NK-92 (cell line): ENCODE data around the gene ZNF729.
"Not testable (repeated sequence)": the region's sequence is repeated elsewhere in the genome, so short reads cannot be mapped to it uniquely, and the experiment has no call there.

Experiments used
- DNase-seq: peaks from one replicate; lab custom pipeline; 2025; ENCODE audit not compliant: unreplicated experiment; lab: John Stamatoyannopoulos, UW

The ZNF729 gene

DNA sequence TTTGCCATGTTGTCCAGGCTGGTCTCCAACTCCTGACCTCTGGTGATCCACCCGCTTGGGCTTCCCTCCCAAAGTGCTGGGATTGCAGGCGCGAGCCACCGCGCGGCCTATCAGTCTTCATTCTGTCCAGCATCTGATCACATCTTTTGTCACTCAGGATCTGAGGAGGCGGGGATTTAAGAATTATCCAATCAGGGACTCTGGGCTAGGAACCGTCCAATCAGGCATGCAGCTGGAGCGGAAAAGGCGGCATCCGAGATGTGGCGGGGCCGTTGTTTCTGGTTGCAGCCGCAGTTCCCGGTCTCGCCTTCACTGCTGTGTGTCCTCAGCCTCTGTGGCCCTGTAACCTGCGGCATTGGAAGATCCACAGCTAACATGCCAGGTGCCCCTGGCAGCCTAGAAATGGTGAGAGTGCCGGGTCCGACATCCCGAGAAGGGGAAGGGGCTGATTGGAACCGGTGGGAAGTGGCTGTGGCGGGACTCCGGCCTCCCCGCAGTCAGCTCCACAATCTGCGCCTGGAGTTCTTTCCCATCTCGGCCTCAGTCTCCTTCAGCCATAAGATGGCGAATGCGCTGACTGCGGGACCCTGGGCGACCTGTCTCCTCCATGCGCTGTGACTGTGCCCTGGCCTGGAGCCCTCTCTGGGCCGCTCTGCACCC lies at the start of gene ZNF729:
TSS of gene ZNF729 (plus strand) at position 291 of the 660 bp plus-strand sequence. CDS start at position 376, 85 bp downstream.
- DNase-seq: no peak

DNA sequence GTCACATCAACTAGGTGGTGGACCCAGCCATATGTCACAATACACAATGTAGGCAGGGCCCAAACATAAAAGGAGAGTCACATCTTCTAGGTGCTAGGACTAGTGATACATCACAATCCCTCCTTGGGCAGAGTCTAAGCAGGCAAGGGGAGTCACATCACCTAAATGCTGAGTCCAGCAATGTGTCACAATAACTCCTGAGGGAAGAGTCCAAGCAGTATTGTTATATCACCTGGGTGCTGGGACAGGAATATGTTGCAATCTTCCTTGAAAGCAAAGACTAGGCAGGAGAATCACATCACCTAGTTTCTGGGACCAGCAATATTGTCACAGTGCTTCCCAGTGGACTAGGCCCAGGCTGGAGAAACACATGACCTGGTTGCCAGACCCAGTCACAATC lies 29.4 kb upstream of the ZNF729 start:
- no peak for DNase-seq

DNA sequence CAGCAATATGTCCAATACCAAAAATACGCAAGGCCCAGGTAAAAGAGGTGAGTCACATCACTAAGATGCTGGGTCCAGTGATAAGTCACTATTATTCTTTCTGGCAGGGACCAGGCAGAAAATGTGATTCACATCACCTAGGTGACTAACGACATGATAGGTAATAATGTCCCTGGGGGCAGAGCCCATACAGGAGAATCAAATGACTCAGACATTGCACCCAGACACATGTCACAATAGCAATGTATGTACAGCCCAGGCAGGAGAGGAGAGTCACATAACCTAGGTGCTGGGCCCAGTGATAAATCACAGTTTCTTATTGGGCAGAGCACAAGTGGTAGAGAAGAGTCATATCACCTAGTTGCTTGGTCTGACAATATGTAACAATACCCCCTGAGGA lies 28.9 kb upstream of the ZNF729 start:
- no peak for DNase-seq

DNA sequence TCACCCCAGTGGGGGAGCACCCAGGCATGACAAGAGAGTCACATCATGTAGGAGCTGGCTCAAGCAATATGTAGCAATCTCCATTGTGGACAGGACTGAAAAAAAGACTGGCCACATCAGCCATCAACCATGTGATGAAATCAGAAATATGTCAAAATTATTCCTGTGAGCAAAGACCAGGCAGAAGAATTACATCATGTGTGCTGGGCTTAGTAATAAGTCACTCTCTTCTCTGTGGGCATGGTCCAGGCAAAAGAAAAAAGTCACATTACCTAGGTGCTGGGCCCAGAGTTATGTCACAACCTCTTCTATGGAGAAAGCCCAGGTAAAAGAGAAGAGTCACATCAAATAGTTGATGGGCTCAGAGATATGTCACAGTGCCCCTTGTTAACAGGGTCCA lies 28.3 kb upstream of the ZNF729 start:
- no peak for DNase-seq

DNA sequence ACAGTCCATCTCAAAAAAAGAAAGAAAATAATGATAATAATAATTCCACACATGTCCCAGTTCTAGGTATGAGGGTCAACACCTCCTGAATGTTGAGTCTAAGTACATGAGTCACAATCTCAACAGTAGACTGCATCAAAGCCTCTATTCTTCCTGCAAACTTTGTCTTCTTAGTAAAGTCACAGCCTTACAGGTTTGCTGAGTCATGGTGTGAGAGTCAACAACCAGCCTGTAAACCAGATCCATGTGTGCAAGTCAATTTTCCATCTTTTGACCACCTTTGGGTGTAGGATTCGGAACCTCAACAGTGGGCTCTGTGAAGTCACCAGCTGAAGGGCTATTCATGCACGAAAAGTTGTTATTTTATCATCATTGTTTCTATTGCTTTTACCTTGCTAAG lies 25.7 kb upstream of the ZNF729 start:
- DNase-seq: no peak

DNA sequence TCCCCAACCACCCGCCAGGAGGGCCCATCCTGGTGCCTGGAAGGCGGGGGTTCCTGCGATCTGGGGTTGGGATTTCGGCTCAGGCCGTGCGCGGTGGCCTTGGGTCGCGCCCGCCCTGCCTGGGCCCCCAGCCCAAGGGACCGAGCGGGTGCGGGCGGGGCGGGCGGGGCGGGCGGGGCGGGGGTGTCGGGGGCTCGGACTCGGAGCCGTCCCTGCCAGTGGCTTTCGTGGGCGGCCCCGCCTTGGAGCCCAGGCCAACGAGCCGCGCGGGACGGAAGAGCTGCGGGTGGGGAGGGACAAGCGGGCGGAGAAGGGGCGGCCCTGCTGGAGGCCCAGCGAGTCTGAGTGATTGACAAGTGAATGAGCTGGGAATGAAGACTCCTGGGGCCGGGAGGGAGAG lies 24.6 kb upstream of the ZNF729 start:
- DNase-seq: no peak

DNA sequence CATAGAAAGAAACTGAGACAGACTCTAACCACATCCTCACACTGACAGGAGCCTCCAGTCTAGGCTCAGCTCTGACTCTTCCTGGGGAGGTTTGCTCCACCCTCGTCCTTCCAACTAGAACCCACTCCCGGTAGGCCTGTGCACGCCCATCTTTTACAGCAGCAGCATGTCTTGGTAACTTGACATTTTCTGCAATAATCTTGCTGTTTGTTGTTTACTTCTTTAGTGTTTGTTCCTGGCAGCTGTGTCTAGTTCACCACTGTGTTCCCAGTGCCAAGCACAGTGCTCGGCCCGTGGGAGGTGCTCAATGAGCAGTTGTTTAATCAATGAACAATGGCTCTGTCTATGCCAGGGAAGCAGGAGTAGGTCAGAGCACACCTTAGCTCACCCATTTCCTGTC lies 23.1 kb upstream of the ZNF729 start:
- DNase-seq: no peak

DNA sequence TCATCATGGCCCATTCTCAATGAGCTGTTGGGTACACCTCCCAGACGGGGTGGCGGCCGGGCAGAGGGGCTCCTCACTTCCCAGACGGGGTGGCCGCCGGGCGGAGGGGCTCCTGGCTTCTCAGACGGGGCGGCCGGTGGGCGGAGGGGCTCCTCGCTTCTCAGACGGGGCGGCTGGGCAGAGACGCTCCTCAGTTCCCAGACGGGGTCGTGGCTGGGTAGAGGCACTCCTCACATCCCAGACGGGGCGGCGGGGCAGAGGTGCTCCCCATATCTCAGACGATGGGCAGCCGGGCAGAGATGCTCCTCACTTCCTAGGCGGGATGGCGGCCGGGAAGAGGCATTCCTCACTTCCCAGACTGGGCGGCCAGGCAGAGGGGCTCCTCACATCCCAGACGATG lies 35.3 kb downstream of the ZNF729 start:
- not testable (repeated sequence) for DNase-seq

DNA sequence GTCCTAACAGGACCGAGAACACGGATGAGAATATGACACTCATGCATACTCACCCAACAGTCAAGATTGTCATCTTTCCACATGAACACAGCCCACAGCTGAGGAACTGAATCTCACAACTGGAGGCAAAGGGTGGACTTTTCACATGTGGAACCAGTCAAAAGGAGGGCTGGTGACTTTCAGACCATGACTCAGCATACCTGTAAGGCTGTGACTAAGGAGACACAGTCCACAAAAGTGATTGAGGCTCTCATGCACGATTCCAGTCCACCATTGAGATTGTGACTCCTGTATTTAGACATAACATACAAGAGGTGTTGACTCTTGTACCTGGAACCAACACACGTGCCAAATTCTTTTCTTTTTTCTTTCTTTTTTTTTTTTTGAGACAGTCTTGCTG lies 40.0 kb downstream of the ZNF729 start:
- DNase-seq: no peak

DNA sequence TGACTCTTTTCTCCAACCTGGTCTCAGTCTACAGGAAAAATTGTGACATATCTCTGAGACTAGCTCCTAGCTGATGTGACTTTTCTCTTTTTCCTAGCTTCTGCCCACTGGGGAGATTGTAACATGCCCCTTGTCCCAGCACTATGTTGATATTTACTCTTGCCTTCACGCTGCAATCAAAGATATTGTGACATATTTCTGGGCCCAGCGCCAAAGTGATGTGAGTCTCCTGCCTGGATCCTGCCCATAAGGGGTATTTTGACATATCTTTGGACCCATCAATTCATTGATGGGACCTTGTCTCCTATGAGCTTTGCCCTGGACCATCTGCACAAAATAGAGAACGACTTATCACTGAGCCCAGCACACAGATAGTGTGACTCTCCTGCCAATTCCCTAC lies 41.1 kb downstream of the ZNF729 start:
- DNase-seq: no peak

DNA sequence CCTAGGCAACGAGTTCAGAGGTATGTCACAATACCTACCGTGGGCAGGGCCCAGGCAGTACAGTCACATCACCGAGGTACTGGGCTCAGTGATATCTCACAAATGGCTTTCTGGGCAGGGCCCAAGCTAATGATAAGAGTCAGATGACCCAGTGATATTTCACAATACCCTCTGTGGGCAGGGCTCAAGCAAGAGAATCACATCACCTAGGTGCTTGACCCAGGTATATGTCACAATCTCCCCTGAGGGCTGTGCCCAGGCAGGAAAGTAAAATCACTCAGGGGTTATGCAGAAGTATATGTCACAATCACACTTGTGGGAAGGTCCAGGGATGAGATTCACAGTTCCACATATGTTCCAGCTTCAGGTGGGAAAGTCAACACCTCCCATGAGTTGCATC lies 45.3 kb downstream of the ZNF729 start:
- no peak for DNase-seq

DNA sequence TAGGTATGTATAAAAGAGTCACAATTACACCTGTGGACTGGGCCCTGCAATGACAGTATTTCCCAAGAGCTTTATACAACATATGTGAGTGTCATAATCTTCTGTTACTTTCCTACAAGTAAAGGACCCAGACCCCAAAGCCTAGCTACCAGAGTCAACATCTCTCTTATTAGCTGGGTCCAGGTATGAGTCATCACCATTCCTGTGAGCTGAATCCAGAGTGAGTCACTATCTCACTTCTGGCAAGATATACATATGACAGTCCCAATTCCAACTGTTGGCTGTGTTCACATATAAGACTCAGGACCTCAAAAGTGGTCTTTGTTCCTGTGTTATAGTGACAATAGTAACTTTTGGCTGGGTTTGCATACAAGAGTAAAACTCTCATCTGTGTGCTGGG lies 46.7 kb downstream of the ZNF729 start:
- no peak for DNase-seq

DNA sequence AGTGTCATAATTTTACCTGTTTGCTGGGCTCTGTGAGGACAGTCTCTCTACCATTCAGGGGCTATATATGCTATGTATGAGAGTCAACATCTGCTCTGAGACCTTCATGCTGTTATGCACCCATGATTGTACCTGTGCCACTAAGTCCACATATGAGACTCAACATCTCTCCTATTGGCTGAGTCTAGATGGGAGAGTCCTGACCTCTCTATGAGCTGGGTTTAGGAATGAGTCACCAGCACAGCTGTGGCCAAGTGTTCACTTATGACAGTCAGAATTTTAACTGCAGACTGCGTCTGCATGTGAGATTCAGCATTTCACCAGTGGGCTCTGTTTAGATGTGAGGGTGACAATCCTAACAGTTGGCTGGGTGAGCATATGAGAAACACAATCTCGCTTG lies 49.5 kb downstream of the ZNF729 start:
- DNase-seq: no peak

DNA sequence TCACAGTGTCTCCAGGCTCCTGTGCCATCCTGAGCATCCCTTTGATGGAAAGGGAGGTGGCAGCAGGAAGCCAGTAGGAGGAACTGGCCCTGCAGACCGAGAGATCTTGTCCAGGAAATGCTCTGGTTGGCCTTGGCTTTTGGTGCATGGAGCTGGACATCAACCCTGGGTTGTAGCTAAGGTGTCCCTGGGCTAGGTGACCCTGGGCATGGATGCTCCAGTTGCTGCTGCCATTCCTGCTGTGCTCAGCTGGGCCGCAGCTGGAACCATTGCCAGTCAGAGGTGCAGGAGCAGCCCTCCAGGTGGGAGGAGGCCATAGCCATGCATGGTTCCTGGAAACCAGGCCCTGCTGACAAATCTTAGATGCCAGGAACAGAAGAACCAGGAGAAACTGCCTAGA lies 68.4 kb downstream of the ZNF729 start:
- DNase-seq: no peak
